Suprapubic skin (tissue), 3 donors: ENCODE results near the gene SH3RF1.

Source experiments
- CTCF ChIP-seq, 2 donors: fragments of 200-600 bp in 1 of 2; fragments of 450-650 bp in 1 of 2; sonication (generic) in 1 of 2; IDR thresholded peaks; one replicate each; pipeline ENCODE4 v1.5.1; 2016 to 2019; ENCODE audit warnings: antibody characterized with exemption in 2 of 2, mild to moderate bottlenecking in 1 of 2, moderate library complexity in 1 of 2
- POLR2A ChIP-seq, 2 donors: fragments of 450-650 bp; IDR thresholded peaks; one replicate each; pipeline ENCODE4 v1.6.1; 2017; ENCODE audit warnings: antibody characterized with exemption in 2 of 2, mild to moderate bottlenecking in 2 of 2, moderate library complexity in 2 of 2

DNA sequence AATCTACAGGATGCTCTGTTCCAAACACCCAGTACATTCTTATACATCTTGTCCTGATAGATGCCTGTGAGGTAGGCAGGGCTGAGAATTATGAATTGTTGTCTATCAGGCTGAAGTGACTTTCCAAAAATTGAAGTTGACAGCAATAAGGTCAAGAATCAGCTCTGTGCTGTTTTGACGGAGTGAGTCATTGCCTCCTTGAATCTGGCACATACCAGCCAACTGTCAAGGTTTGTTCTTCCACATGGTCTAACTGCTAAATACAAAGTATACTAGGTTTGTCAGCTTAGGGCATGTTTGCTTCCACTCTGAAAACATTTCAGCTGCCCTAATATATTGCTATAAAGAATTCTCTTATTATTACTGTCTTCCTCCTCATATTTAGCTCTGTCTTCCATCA lies 32.3 kb downstream of the SH3RF1 start:
- TF ChIP-seq CTCF (IDR thresholded peaks at IDR 0.05) = no peak
- no peak for TF ChIP-seq POLR2A (IDR thresholded peaks at IDR 0.05)
